K562 (cell line): ENCODE measurements around the gene BTNL8. TPM values are rescaled to one million over a fixed set of nuclear protein-coding genes. Genes with fewer than 3 reads are reported as not detected.

ENCODE experiments used
- ATAC-seq: fragments of 200-7000 bp; cut with Tn5 transposase; 3 replicates; pipeline ENCODE4 v1.9.1; 2020; ENCODE audit warnings: moderate library complexity
- BruUV-seq: library from RNA; stranded (reverse); fragments of 400-500 nt; replicated peaks from 2 replicates; lab custom pipeline; 2021; lab: Mats Ljungman, UMichigan
- CTCF ChIA-PET: fragments of 300-600 bp; formaldehyde crosslinking; extraction: SDS; loops from one replicate; lab custom pipeline; 2021; ENCODE audit warnings: low intra/inter-chr PET ratio; lab: Yijun Ruan, JAX
- POLR2A ChIA-PET: fragments of 300-600, 350-650 bp; sonication (Branson Sonifier 250); formaldehyde crosslinking; extraction: SDS; loops from one replicate; lab custom pipeline; 2021; ENCODE audit warnings: antibody characterized with exemption, inconsistent platforms; lab: Yijun Ruan, JAX
- DNase-seq, 4 experiments: peaks; one replicate each; pipeline versions ENCODE4 v3.0.0 to v3.0.0-alpha.2; 2011 to 2018; ENCODE audit warnings: low spot score in 3 of 4, mixed read lengths in 3 of 4; ENCODE audit errors: extremely low read depth in 1 of 4
- FAIRE-seq: peaks from 2 replicates; lab custom pipeline; 2011; peaks lifted over from hg19 to GRCh38; lab: Jason Lieb, UNC
- H2AFZ ChIP-seq: 2 replicates; pipeline ENCODE4 v1.6.0; 2011; ENCODE audit warnings: low read depth, low read length, control low read depth, inconsistent platforms
- H3K27ac ChIP-seq: fragments of 200-600 bp; 3 replicates; pipeline ENCODE4 v1.8.0; 2011; ENCODE audit warnings: low read depth, mild to moderate bottlenecking, control low read depth, inconsistent platforms, low read length, moderate library complexity, mixed read lengths; ENCODE audit errors: extremely low read depth
- H3K27me3 ChIP-seq, 2 experiments: fragments of 300-600 bp in 1 of 2; 2 replicates in 1 of 2; 3 replicates in 1 of 2; pipeline versions ENCODE4 v1.6.0 to v1.8.0; 2011; ENCODE audit warnings: inconsistent platforms in 2 of 2, low read length in 2 of 2, mild to moderate bottlenecking in 1 of 2, mixed read lengths in 1 of 2, moderate library complexity in 1 of 2; ENCODE audit not compliant: control insufficient read depth in 2 of 2, insufficient read depth in 2 of 2
- H3K36me3 ChIP-seq: fragments of 300-600 bp; 3 replicates; pipeline ENCODE4 v1.8.0; 2011; ENCODE audit warnings: mild to moderate bottlenecking, low read length, inconsistent platforms; ENCODE audit not compliant: control insufficient read depth, insufficient read depth
- H3K4me1 ChIP-seq, 2 experiments: fragments of 200-600 bp in 1 of 2; replicated peaks in 1 of 2; 2 replicates in 1 of 2; 3 replicates in 1 of 2; pipeline versions ENCODE4 v1.5.1 to v1.8.0; 2011; ENCODE audit warnings: inconsistent platforms in 2 of 2, low read length in 2 of 2, mild to moderate bottlenecking in 1 of 2, mixed read lengths in 1 of 2, moderate library complexity in 1 of 2; ENCODE audit not compliant: control insufficient read depth in 2 of 2, insufficient read depth in 2 of 2
- H3K4me2 ChIP-seq: 2 replicates; pipeline ENCODE4 v1.6.1; 2011; ENCODE audit warnings: low read length, control low read depth, inconsistent platforms, mixed read lengths; ENCODE audit not compliant: insufficient read depth
- H3K4me3 ChIP-seq: fragments of 200-600 bp; sonication (generic), shearing (Covaris generic); 2 replicates; pipeline ENCODE4 v1.5.1; 2016; ENCODE audit warnings: control low read depth, inconsistent platforms
- H3K79me2 ChIP-seq: fragments of 200-600 bp; 3 replicates; pipeline ENCODE4 v1.8.0; 2011; ENCODE audit warnings: low read length, inconsistent platforms; ENCODE audit not compliant: control insufficient read depth, insufficient read depth
- H3K9ac ChIP-seq, 2 experiments: 2 replicates each; pipeline versions ENCODE4 v1.6.0 to v1.6.1; 2011; ENCODE audit warnings: low read depth in 2 of 2, low read length in 2 of 2, control low read depth in 1 of 2, inconsistent platforms in 1 of 2, mild to moderate bottlenecking in 1 of 2, mixed read lengths in 1 of 2; ENCODE audit not compliant: insufficient read depth in 1 of 2
- H3K9me1 ChIP-seq: one replicate; pipeline ENCODE4 v1.6.0; 2011; ENCODE audit warnings: inconsistent platforms, mild to moderate bottlenecking, low read length, moderate library complexity; ENCODE audit not compliant: control insufficient read depth, insufficient read depth
- H3K9me3 ChIP-seq: replicated peaks from 2 replicates; pipeline ENCODE4 v1.5.1; 2011; ENCODE audit warnings: low read depth, low read length, inconsistent platforms; ENCODE audit not compliant: control insufficient read depth, insufficient read depth
- H4K20me1 ChIP-seq: replicated peaks from 2 replicates; pipeline ENCODE4 v1.6.1; 2011; ENCODE audit warnings: low read length, inconsistent platforms, mixed read lengths; ENCODE audit not compliant: control insufficient read depth, insufficient read depth
- EHMT2 ChIP-seq: fragments of 450-650 bp; IDR thresholded peaks from 2 replicates; pipeline ENCODE4 v1.6.1; 2018; ENCODE audit warnings: antibody characterized with exemption
- MAZ ChIP-seq, 2 experiments: fragments of 450-650 bp in 1 of 2; sonication (generic) in 1 of 2; formaldehyde crosslinking; IDR thresholded peaks in 1 of 2; conservative IDR thresholded peaks in 1 of 2; 2 replicates each; pipeline versions ENCODE4 v1.4.0 to v1.5.0; 2020; ENCODE audit warnings: mild to moderate bottlenecking in 1 of 2, missing genetic modification reagents in 1 of 2
- MXD1 ChIP-seq: fragments of 250-450 bp; sonication (Bioruptor Pico); IDR thresholded peaks from 2 replicates; pipeline ENCODE4 v1.8.0; 2021; ENCODE audit warnings: borderline replicate concordance, mild to moderate bottlenecking, moderate library complexity; ENCODE audit not compliant: poor library complexity, severe bottlenecking
- NFE2L1 ChIP-seq: fragments of 450-650 bp; IDR thresholded peaks from 2 replicates; pipeline ENCODE4 v1.6.1; 2016; ENCODE audit warnings: missing genetic modification characterization, low read depth, mild to moderate bottlenecking, missing compliant biosample characterization, moderate library complexity, borderline replicate concordance
- NR2C1 ChIP-seq, 2 experiments: fragments of 450-650 bp; IDR thresholded peaks; 2 replicates each; pipeline ENCODE4 v1.6.1; 2017; ENCODE audit warnings: mild to moderate bottlenecking in 2 of 2, antibody characterized with exemption in 1 of 2, inconsistent platforms in 1 of 2, missing compliant biosample characterization in 1 of 2, missing genetic modification characterization in 1 of 2
- POLR2A ChIP-seq: fragments of 450-650 bp; conservative IDR thresholded peaks from 2 replicates; pipeline ENCODE4 v1.6.1; 2016
- SIN3A ChIP-seq, 2 experiments: fragments of 150-350 bp in 1 of 2; IDR thresholded peaks; 2 replicates each; pipeline ENCODE4 v1.6.1; 2011 to 2016; ENCODE audit warnings: borderline replicate concordance in 2 of 2, low read depth in 2 of 2, low read length in 2 of 2, mild to moderate bottlenecking in 2 of 2, moderate library complexity in 2 of 2; ENCODE audit not compliant: control insufficient read depth in 1 of 2
- SRSF1 ChIP-seq: fragments of 200-400 bp; formaldehyde crosslinking; IDR thresholded peaks from 2 replicates; pipeline ENCODE4 v1.6.1; 2017; ENCODE audit warnings: mild to moderate bottlenecking, low read depth, low read length, moderate library complexity
- TRIM28 ChIP-seq: fragments of 450-650 bp; IDR thresholded peaks from 2 replicates; pipeline ENCODE4 v1.6.1; 2017
- ZNF121 ChIP-seq: sonication (generic); formaldehyde crosslinking; conservative IDR thresholded peaks from 2 replicates; pipeline ENCODE4 v1.8.0; 2022; ENCODE audit warnings: missing genetic modification reagents
- WGBS: fragments of 100-300 bp; shearing (Covaris generic); methylation state at CpG from one replicate; pipeline ENCODE4 v1.1.6; 2016; ENCODE audit warnings: low coverage, mixed read lengths; ENCODE audit not compliant: insufficient coverage; ENCODE audit errors: missing lambda C conversion rate; 5-methylcytosine and 5-hydroxymethylcytosine counted together
- in situ Hi-C: fragments of 300-500 bp; cut with MboI; formaldehyde crosslinking; loops from 4 replicates; pipeline ENCODE4 v1.15.0; 2018; ENCODE audit warnings: inconsistent platforms, mixed read lengths
- intact Hi-C: fragments of 100-400 bp; cut with micrococcal nuclease; formaldehyde crosslinking; loops from 2 replicates; pipeline ENCODE4 v1.14.2; 2022
- polyA plus RNA-seq, 8 experiments: library from polyadenylated mRNA; depleted of rRNA in 4 of 8; stranded (reverse) in 5 of 8; unstranded in 3 of 8; fragments of >200 nt; fragmentation: Nextera tagmentation in 2 of 8; fragmentation: Illumina TruSeq in 1 of 8; extraction: Ambion mirVana in 2 of 8; extraction: Trizol in 1 of 8; gene quantifications; 2 replicates each; pipeline versions ENCODE4 v1.2.1 to v1.2.3, GENCODE V29; 2011 to 2014; ENCODE audit warnings: inconsistent platforms in 1 of 8, missing spikeins in 1 of 8
- total RNA-seq, 7 experiments: library from RNA; depleted of rRNA in 6 of 7; stranded (reverse); fragments of >200 nt in 6 of 7; fragmentation: Illumina TruSeq in 2 of 7; extraction: Trizol in 2 of 7; gene quantifications; 2 replicates each; pipeline versions ENCODE4 v1.2.1 to v1.2.3, GENCODE V29; 2011 to 2021; ENCODE audit warnings: low replicate concordance in 1 of 7

BTNL8 gene
- total and polyA plus RNA-seq, 9 of the 15 experiments (the other 6 are each of a cell fraction or from before 2014, with no cell fraction given): 0.04 to 0.18 (median 0.07) TPM; not detected in 6

DNA sequence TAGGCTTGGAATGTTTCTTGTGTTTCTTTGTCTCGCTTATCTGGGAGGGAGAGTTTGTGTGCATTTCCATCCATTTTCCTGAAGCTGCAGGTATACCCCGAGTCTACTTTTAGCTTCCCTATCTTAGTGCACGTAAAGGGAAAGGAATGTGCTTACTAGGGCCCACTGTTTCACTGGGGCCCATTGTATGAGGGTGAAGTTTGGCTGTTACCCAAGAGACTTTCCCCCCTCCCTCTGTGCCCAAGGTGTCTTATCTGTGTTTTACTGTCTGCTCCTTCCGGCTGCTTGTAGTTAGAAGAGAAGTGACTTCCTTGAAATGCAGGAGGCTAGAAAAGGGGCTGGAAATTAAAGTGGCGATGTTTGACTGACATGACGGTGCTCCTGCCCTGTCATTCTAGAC is 77.6 kb downstream of the BTNL8 start:
- H3K4me1 ChIP-seq: no peaks in the 10 kb centered on the region
- no peaks in the 10 kb centered on the region for H4K20me1 ChIP-seq
- in situ Hi-C loops: no loop called here
- H3K4me2 ChIP-seq: no peak overlapping the region
- no peaks in the 10 kb centered on the region for H3K9me1 ChIP-seq
- no peak overlapping the region for H3K9ac ChIP-seq
- H3K27ac ChIP-seq: no peak overlapping the region
- ATAC-seq: no peak
- BruUV-seq: no TSS peak
- no peak for TF ChIP-seq NR2C1 (IDR thresholded peaks at IDR 0.05)
- TF ChIP-seq NR2C1 (tag; IDR thresholded peaks at IDR 0.05): no peak
- TF ChIP-seq TRIM28: no peak
- TF ChIP-seq NFE2L1 (tag): no peak
- no peak for TF ChIP-seq MAZ (CRISPR knock-in tag; conservative IDR thresholded peaks at IDR 0.05 in 1 of 2, IDR thresholded peaks at IDR 0.05 in 1 of 2)
- TF ChIP-seq ZNF121 (CRISPR knock-in tag): no peak
- no peak for TF ChIP-seq POLR2A
- TF ChIP-seq EHMT2: no peak
- TF ChIP-seq SRSF1: no peak
- no peak for TF ChIP-seq SIN3A (IDR thresholded peaks at IDR 0.05; ENCODE audit: borderline replicate concordance in 2 of 2, control insufficient read depth in 1 of 2, low read depth in 2 of 2, low read length in 2 of 2)
- no peak for TF ChIP-seq MXD1 (CRISPR knock-in tag)
- H3K27me3 ChIP-seq: no peaks in the 10 kb centered on the region
- FAIRE-seq: no peak
- H3K9me3 ChIP-seq: no peaks in the 10 kb centered on the region
- H3K79me2 ChIP-seq: no peaks in the 10 kb centered on the region
- H2AFZ ChIP-seq: no peak overlapping the region
- H3K4me3 ChIP-seq: no peak overlapping the region
- intact Hi-C loops: no loop called here
- DNase-seq: no peak
- POLR2A ChIA-PET: no interaction called here
- no CpG with 5 or more reads among the region's 6 CpGs for WGBS
- CTCF ChIA-PET: no interaction called here
- H3K36me3 ChIP-seq: no peaks in the 10 kb centered on the region
